H1 (cell line): ENCODE data around the gene ANO2. TPM values are rescaled to one million over a fixed set of nuclear protein-coding genes. Genes with fewer than 3 reads are reported as not detected.

Experiments used
- CTCF ChIA-PET: fragments of 300-600 bp; sonication (Branson Sonifier 250); formaldehyde crosslinking; loops from one replicate; lab custom pipeline; 2021; ENCODE audit not compliant: partially characterized antibody; lab: Charles Lee
- POLR2A ChIA-PET: fragments of 300-600 bp; sonication (Branson Sonifier 250); formaldehyde crosslinking; loops from one replicate; lab custom pipeline; 2021; ENCODE audit warnings: inconsistent platforms; ENCODE audit not compliant: partially characterized antibody; lab: Charles Lee
- DNase-seq, 2 experiments: peaks; one replicate each; pipeline versions ENCODE4 v3.0.0 to v3.0.0-alpha.2; 2010 to 2022; ENCODE audit warnings: low spot score in 2 of 2, low read depth in 1 of 2, mixed read lengths in 1 of 2
- FAIRE-seq: peaks from 2 replicates; lab custom pipeline; 2011; peaks lifted over from hg19 to GRCh38; lab: Jason Lieb, UNC
- H2AFZ ChIP-seq: 2 replicates; pipeline ENCODE4 v1.8.1; 2012; ENCODE audit warnings: low read length, inconsistent platforms
- H2AK5ac ChIP-seq: 2 replicates; pipeline ENCODE4 v1.6.1; 2013; ENCODE audit warnings: low read depth, low read length
- H2BK120ac ChIP-seq: replicated peaks from 2 replicates; pipeline ENCODE3; 2013; ENCODE audit warnings: low read depth, low read length, inconsistent platforms
- H2BK12ac ChIP-seq: 2 replicates; pipeline ENCODE4 v1.6.1; 2013; ENCODE audit warnings: low read depth, low read length
- H2BK15ac ChIP-seq: 2 replicates; pipeline ENCODE4 v1.6.1; 2013; ENCODE audit warnings: low read length
- H2BK20ac ChIP-seq: 2 replicates; pipeline ENCODE4 v1.6.1; 2013; ENCODE audit warnings: low read length
- H2BK5ac ChIP-seq: 2 replicates; pipeline ENCODE4 v1.6.1; 2013; ENCODE audit warnings: low read depth, low read length
- H3K14ac ChIP-seq: 2 replicates; pipeline ENCODE4 v1.6.1; 2013; ENCODE audit warnings: inconsistent platforms; ENCODE audit not compliant: insufficient read length
- H3K18ac ChIP-seq: 2 replicates; pipeline ENCODE4 v1.6.1; 2013; ENCODE audit warnings: low read length; ENCODE audit errors: extremely low read depth
- H3K23ac ChIP-seq: 2 replicates; pipeline ENCODE4 v1.6.1; 2013; ENCODE audit warnings: inconsistent platforms; ENCODE audit not compliant: insufficient read length
- H3K23me2 ChIP-seq: 2 replicates; pipeline ENCODE4 v1.6.1; 2013; ENCODE audit warnings: low read depth, low read length
- H3K27ac ChIP-seq: 2 replicates; pipeline ENCODE4 v1.6.1; 2011; ENCODE audit warnings: low read depth, low read length, inconsistent platforms
- H3K27me3 ChIP-seq, 4 experiments: replicated peaks in 1 of 4; 1 replicate in 1 of 4; 2 replicates in 3 of 4; pipeline versions ENCODE4 v1.6.1 to v1.8.1; 2011 to 2013; ENCODE audit warnings: low read length in 3 of 4, mild to moderate bottlenecking in 3 of 4, inconsistent platforms in 2 of 4, mixed read lengths in 2 of 4, moderate library complexity in 1 of 4; ENCODE audit not compliant: control insufficient read depth in 3 of 4, insufficient read depth in 3 of 4; ENCODE audit errors: extremely low read depth in 1 of 4
- H3K36me3 ChIP-seq, 4 experiments: 2 replicates each; pipeline versions ENCODE4 v1.6.1 to v1.8.1; 2011 to 2013; ENCODE audit warnings: mild to moderate bottlenecking in 4 of 4, low read length in 3 of 4, moderate library complexity in 2 of 4, control low read depth in 1 of 4, inconsistent platforms in 1 of 4; ENCODE audit not compliant: insufficient read depth in 4 of 4, control insufficient read depth in 2 of 4
- H3K4ac ChIP-seq: replicated peaks from 2 replicates; pipeline ENCODE3; 2013; ENCODE audit warnings: low read length, low read depth, mixed read lengths, inconsistent platforms; ENCODE audit not compliant: insufficient read length
- H3K4me1 ChIP-seq, 4 experiments: replicated peaks in 1 of 4; 1 replicate in 1 of 4; 2 replicates in 3 of 4; pipeline versions ENCODE4 v1.6.1 to v1.8.1; 2011 to 2013; ENCODE audit warnings: low read length in 3 of 4, inconsistent platforms in 2 of 4, mixed read lengths in 1 of 4; ENCODE audit not compliant: insufficient read depth in 4 of 4, control insufficient read depth in 3 of 4
- H3K4me2 ChIP-seq, 2 experiments: 2 replicates each; pipeline versions ENCODE4 v1.6.1 to v1.8.1; 2011 to 2013; ENCODE audit warnings: low read depth in 2 of 2, low read length in 2 of 2, control low read depth in 1 of 2, inconsistent platforms in 1 of 2, mild to moderate bottlenecking in 1 of 2; ENCODE audit not compliant: insufficient read depth in 1 of 2
- H3K4me3 ChIP-seq, 4 experiments: fragments of 200-600, 300-600 bp in 1 of 4; sonication (generic), shearing (Covaris generic), sonication (Bioruptor Twin) in 1 of 4; 2 replicates each; pipeline versions ENCODE4 v1.5.1 to v1.8.1; 2011 to 2016; ENCODE audit warnings: low read length in 4 of 4, low read depth in 3 of 4, control low read depth in 2 of 4, inconsistent platforms in 2 of 4, mild to moderate bottlenecking in 2 of 4, mixed read lengths in 1 of 4, moderate library complexity in 1 of 4; ENCODE audit not compliant: insufficient read depth in 2 of 4; ENCODE audit errors: extremely low read depth in 1 of 4
- H3K56ac ChIP-seq: replicated peaks from 2 replicates; pipeline ENCODE3; 2013; ENCODE audit warnings: low read depth, mild to moderate bottlenecking, mixed read lengths, low read length, inconsistent platforms; ENCODE audit not compliant: insufficient read length
- H3K79me1 ChIP-seq: 2 replicates; pipeline ENCODE4 v1.6.1; 2013; ENCODE audit warnings: low read depth, low read length, control low read depth
- H3K79me2 ChIP-seq, 2 experiments: 2 replicates each; pipeline versions ENCODE4 v1.6.1 to v1.8.1; 2012 to 2013; ENCODE audit warnings: low read length in 2 of 2, mild to moderate bottlenecking in 2 of 2, inconsistent platforms in 1 of 2; ENCODE audit not compliant: insufficient read depth in 2 of 2, control insufficient read depth in 1 of 2
- H3K9ac ChIP-seq, 4 experiments: replicated peaks in 1 of 4; 1 replicate in 1 of 4; 2 replicates in 3 of 4; pipeline versions ENCODE4 v1.6.1 to v1.8.1; 2011 to 2013; ENCODE audit warnings: low read depth in 3 of 4, low read length in 3 of 4, control low read depth in 2 of 4, mild to moderate bottlenecking in 2 of 4, moderate library complexity in 2 of 4, inconsistent platforms in 1 of 4; ENCODE audit errors: extremely low read depth in 1 of 4
- H3K9me3 ChIP-seq, 2 experiments: 2 replicates each; pipeline versions ENCODE4 v1.6.1 to v1.8.1; 2012 to 2013; ENCODE audit warnings: mild to moderate bottlenecking in 2 of 2, moderate library complexity in 2 of 2, control low read depth in 1 of 2, inconsistent platforms in 1 of 2, low read depth in 1 of 2, low read length in 1 of 2, mixed read lengths in 1 of 2; ENCODE audit not compliant: insufficient read depth in 2 of 2
- H4K20me1 ChIP-seq, 2 experiments: replicated peaks in 1 of 2; 2 replicates each; pipeline versions ENCODE3 to v1.8.1; 2011 to 2013; ENCODE audit warnings: inconsistent platforms in 2 of 2, low read length in 2 of 2, mild to moderate bottlenecking in 1 of 2; ENCODE audit not compliant: insufficient read depth in 2 of 2, control insufficient read depth in 1 of 2
- H4K5ac ChIP-seq: 2 replicates; pipeline ENCODE4 v1.6.1; 2013; ENCODE audit warnings: low read length, low read depth, mixed read lengths, inconsistent platforms; ENCODE audit not compliant: insufficient read length
- H4K8ac ChIP-seq: 2 replicates; pipeline ENCODE4 v1.8.0; 2013; ENCODE audit warnings: mild to moderate bottlenecking, moderate library complexity, low read length, inconsistent platforms; ENCODE audit not compliant: insufficient read depth; ENCODE audit errors: extremely low read depth
- H4K91ac ChIP-seq: replicated peaks from 2 replicates; pipeline ENCODE3; 2013; ENCODE audit warnings: low read length, mixed read lengths, inconsistent platforms; ENCODE audit not compliant: insufficient read length
- ATF2 ChIP-seq: IDR thresholded peaks from 2 replicates; pipeline ENCODE4 v1.6.1; 2012; ENCODE audit warnings: low read length, inconsistent platforms
- CREB1 ChIP-seq: IDR thresholded peaks from 2 replicates; pipeline ENCODE4 v1.6.1; 2012; ENCODE audit warnings: inconsistent platforms
- JUN ChIP-seq: IDR thresholded peaks from 2 replicates; pipeline ENCODE4 v1.6.1; 2011; ENCODE audit warnings: low read depth, mild to moderate bottlenecking, improper control_type of control experiment, low read length
- MAX ChIP-seq: IDR thresholded peaks from 2 replicates; pipeline ENCODE4 v1.6.1; 2012; ENCODE audit warnings: inconsistent platforms
- NANOG ChIP-seq: IDR thresholded peaks from 2 replicates; pipeline ENCODE4 v1.6.1; 2011; ENCODE audit warnings: low read length, low read depth, mild to moderate bottlenecking, inconsistent platforms; ENCODE audit not compliant: insufficient read depth, poor library complexity, severe bottlenecking
- PHF8 ChIP-seq: fragments of 200-600 bp; sonication (generic); conservative IDR thresholded peaks from 2 replicates; pipeline ENCODE4 v1.7.1; 2012; ENCODE audit warnings: low read depth, mild to moderate bottlenecking, inconsistent platforms, low read length, moderate library complexity
- POU5F1 ChIP-seq: IDR thresholded peaks from 2 replicates; pipeline ENCODE4 v1.6.1; 2011; ENCODE audit warnings: low read depth, mild to moderate bottlenecking, low read length, moderate library complexity
- RFX5 ChIP-seq: IDR thresholded peaks from 2 replicates; pipeline ENCODE4 v1.6.1; 2011; ENCODE audit warnings: low read depth, low read length, improper control_type of control experiment, borderline replicate concordance
- SIN3A ChIP-seq, 2 experiments: IDR thresholded peaks in 1 of 2; conservative IDR thresholded peaks in 1 of 2; 2 replicates each; pipeline ENCODE4 v1.6.1; 2011 to 2012; ENCODE audit warnings: low read length in 2 of 2, improper control_type of control experiment in 1 of 2, low read depth in 1 of 2, mild to moderate bottlenecking in 1 of 2
- SP2 ChIP-seq: IDR thresholded peaks from 2 replicates; pipeline ENCODE4 v1.6.1; 2012; ENCODE audit warnings: mild to moderate bottlenecking, low read length, inconsistent platforms
- ZNF274 ChIP-seq: IDR thresholded peaks from 2 replicates; pipeline ENCODE4 v1.7.0; 2012; ENCODE audit warnings: low read length, borderline replicate concordance; ENCODE audit errors: extremely low read depth
- WGBS, 2 experiments: shearing (Covaris generic) in 1 of 2; methylation state at CpG; one replicate each; pipeline versions ENCODE4 v1.1.6 to v1.1.7; 2013 to 2015; ENCODE audit warnings: low lambda C conversion rate in 2 of 2, mixed read lengths in 2 of 2, inconsistent platforms in 1 of 2, low coverage in 1 of 2, missing lambda C conversion rate in 1 of 2; ENCODE audit not compliant: insufficient replicate concordance in 2 of 2, insufficient coverage in 1 of 2, insufficient read length in 1 of 2; ENCODE audit errors: extremely low coverage in 1 of 2, missing lambda C conversion rate in 1 of 2; 5-methylcytosine and 5-hydroxymethylcytosine counted together
- polyA plus RNA-seq, 7 experiments: library from polyadenylated mRNA; depleted of rRNA in 3 of 7; stranded (reverse) in 5 of 7; unstranded in 2 of 7; fragments of >200 nt in 5 of 7; fragments of 200-250 nt in 2 of 7; gene quantifications; 1 replicate in 5 of 7; 2 replicates in 1 of 7; 4 replicates in 1 of 7; pipeline versions ENCODE4 v1.2.1 to v1.2.3, GENCODE V29; 2011 to 2013; ENCODE audit warnings: missing spikeins in 2 of 7, mixed read lengths in 2 of 7
- total RNA-seq: library from RNA; stranded (reverse); fragmentation: NEBNext Ultra II Directional; extraction: Animal tissue kit (Norgen Biotek cat#: 25700); gene quantifications from 2 replicates; pipeline ENCODE4 v1.2.1, GENCODE V29; 2021

Gene ANO2
- total and polyA plus RNA-seq, 2 of the 8 experiments (the other 6 are each of a cell fraction or from before 2014, with no cell fraction given): 1.9 to 5.5 TPM

GRCh38 chr12:5973461-5974115, 28.5 kb upstream of the ANO2 start:
- Histone ChIP-seq H3K4me1 (no peaks in the 10 kb centered on the region), H3K56ac (no peak overlapping the region), H3K4ac (no peak overlapping the region), H2BK15ac (no peak overlapping the region), H3K18ac (no peak overlapping the region), H4K5ac (no peak overlapping the region), H2BK12ac (no peak overlapping the region), H2AFZ (no peak overlapping the region), H3K4me3 (no peak overlapping the region), H3K4me2 (no peak overlapping the region), H4K91ac (no peak overlapping the region), H3K27ac (no peak overlapping the region), H4K20me1 (no peaks in the 10 kb centered on the region), H3K27me3 (peaks cover 0 to 2% (median 0%) of the 10 kb centered on the region in 4 experiments; a peak in 1 of 7 replicates), H3K23me2 (no peaks in the 10 kb centered on the region), H2BK5ac (no peak overlapping the region), H3K79me2 (no peaks in the 10 kb centered on the region), H4K8ac (no peak overlapping the region), H2BK20ac (no peak overlapping the region), H3K36me3 (no peaks in the 10 kb centered on the region), H3K23ac (no peak overlapping the region), H3K9me3 (no peaks in the 10 kb centered on the region), H2AK5ac (no peak overlapping the region), H2BK120ac (no peak overlapping the region), H3K9ac (no peak overlapping the region), H3K14ac (no peak overlapping the region), H3K79me1 (no peaks in the 10 kb centered on the region)
- 87% methylated on average over 8 of the region's 8 CpGs; no CpG with 5 or more reads in 1 of the 2 experiments for WGBS, 2 experiments
- POLR2A ChIA-PET: interaction anchor here (1.0 to 1.9 kb wide), 4 partner anchors 8 to 301 kb away, joined by 3 to 5 read pairs (median 3); partner anchors contain the start of gene ANO2
- FAIRE-seq (no peak), DNase-seq (no peak)
- CTCF ChIA-PET: interaction anchor here (1.0 to 2.9 kb wide), 9 partner anchors 8 to 66 kb away, joined by 3 to 11 read pairs (median 5); no protein-coding TSS in a partner anchor
- no peak for TF ChIP-seq PHF8
- TF ChIP-seq CREB1: no peak
- TF ChIP-seq JUN: no peak
- TF ChIP-seq MAX: no peak
- TF ChIP-seq NANOG: no peak
- TF ChIP-seq SP2: no peak
- TF ChIP-seq POU5F1: no peak
- no peak for TF ChIP-seq ZNF274
- no peak for TF ChIP-seq RFX5
- TF ChIP-seq ATF2: no peak
- TF ChIP-seq SIN3A (conservative IDR thresholded peaks at IDR 0.05 in 1 of 2, IDR thresholded peaks at IDR 0.05 in 1 of 2; ENCODE audit: low read depth in 1 of 2, low read length in 2 of 2): no peak
